ENCODE data around the gene SLC27A3.

- no peak for TF ChIP-seq CTCF (conservative IDR thresholded peaks at IDR 0.05)
- no peak for TF ChIP-seq EZH2 (IDR thresholded peaks at IDR 0.05; ENCODE audit: low read depth)
Observed at GRCh38 chr1:153795934-153796785, 21.0 kb downstream of the SLC27A3 start.
